HG03039 (cell line): ENCODE results near the gene BRI3BP.
A peak's percentile ranks its signal among the peaks of the same experiment; 100 is the strongest.
"Not testable (repeated sequence)": the region's sequence is repeated elsewhere in the genome, so short reads cannot be mapped to it uniquely, and the experiment has no call there.

Source experiments
- ATAC-seq: cut with Tn5 transposase; IDR thresholded peaks from one replicate; pipeline ENCODE4 v1.9.1; 2021; ENCODE audit warnings: mild to moderate bottlenecking, moderate library complexity; ENCODE audit not compliant: unreplicated experiment

BRI3BP gene

DNA sequence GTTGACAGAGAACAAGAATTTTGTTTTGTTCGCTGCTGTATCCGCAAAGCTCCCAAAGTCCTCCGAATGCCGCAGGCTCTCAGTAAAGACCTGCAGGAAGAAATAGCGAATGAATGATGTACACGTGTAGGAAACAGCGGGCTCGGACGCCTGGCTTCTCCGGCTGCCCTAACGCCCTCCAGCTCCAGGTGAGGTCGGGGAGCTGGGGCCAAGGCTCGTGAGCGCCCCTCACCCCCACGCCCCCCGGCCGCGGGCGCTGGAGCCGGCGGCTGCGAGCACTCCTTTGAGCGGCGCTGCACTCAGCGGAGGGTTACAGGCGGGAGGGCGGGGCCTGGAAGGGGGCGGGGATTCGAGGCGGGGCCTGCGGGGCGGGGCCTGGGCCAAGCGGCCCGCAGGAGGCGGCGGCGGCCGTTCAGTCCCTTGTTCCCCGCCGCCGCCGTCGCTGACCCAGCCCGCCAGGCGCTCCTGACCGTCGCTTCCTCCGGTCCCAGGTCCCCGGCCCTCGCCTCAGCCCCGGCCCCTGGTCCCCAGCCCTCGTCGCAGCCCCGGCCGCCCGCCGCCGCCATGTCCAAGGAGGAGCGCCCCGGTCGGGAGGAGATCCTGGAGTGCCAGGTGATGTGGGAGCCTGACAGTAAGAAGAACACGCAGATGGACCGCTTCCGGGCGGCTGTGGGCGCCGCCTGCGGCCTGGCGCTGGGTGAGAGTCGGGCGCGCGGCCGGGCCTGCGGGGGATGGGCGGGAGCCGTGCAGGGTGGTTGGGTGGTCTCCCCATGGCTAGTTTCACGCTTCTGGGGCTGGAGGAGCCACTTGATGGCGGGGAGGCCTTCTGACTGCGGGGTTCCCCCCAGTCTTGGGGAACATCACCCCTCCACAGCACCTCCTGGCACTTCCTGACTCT, 71.8 kb downstream of the BRI3BP start, which contains the start of gene AACS:
AACS (plus strand) TSS at position 415 of the 898 bp plus-strand sequence; CDS start at position 565, 150 bp downstream.
- peak; percentile 86 for ATAC-seq

DNA sequence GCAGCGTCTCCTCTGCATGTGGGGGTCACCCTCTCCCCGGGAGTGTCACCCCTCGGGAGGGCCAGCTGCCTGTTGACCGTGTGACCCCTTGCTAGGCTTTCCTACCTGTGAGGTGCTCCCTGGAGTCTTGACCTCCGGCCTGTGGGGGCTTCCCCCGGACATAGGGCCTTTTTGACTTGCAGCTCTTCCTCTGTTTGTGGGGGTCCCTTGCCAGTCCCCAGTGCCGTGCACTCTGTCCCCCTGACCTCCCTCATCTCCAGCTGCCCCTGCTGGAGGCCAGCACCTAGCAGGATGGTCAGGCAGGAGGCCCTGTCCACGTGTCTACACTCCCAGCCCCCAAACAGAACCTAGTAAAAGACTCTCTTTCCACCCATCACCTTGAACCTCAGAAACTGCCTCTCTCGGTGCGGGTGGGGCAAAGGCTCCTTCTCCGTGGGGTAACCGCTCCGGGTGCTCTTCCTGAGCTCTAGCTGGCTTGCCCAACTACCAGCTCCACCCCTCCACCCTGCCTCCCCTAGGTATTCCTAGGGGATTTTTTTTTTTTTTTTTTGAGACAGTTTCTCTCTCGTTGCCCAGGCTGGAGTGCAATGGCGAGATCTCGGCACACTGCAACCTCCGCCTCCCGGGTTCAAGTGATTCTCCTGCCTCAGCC, 72.6 kb downstream of the BRI3BP start:
- peak; percentile 4 for ATAC-seq

DNA sequence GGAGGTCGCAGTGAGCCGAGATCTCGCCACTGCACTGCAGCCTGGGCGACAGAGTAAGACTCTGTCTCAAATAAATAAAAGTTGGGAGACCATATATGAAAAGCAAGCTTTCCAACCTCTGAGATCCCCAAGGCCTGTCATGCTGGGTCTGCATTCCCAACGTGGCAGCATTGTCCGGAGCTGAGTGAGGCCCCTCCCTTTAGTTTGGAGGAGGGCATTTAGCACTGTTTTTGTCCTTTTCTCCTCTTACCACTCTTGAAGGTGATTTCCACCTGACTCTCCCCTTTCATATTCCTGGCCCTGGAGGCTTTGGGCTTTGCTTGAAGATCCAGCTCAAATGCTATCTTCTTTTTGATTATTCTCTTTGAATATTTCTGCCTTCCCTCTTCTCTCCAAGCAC, 74.9 kb downstream of the BRI3BP start:
- no peak for ATAC-seq

DNA sequence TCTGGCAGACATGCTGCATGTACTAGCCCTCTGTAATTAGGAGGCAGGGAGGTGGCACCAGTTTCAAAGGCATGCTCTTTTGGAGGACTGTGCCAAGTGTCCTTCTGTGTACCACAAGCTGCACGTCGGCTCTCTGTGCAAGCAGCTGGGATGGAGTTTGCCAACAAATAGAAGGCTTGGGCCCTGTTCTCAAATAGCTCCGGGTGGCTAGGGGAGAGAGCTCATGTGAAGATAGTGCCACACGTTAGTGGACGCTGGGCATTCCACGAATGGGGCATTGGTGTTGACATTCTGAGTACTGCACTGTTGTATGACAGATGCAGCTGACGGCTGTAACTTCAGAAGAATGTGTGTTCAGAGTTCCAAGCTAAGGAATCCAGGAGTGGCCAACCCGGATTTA, 76.2 kb downstream of the BRI3BP start:
- ATAC-seq: no peak

DNA sequence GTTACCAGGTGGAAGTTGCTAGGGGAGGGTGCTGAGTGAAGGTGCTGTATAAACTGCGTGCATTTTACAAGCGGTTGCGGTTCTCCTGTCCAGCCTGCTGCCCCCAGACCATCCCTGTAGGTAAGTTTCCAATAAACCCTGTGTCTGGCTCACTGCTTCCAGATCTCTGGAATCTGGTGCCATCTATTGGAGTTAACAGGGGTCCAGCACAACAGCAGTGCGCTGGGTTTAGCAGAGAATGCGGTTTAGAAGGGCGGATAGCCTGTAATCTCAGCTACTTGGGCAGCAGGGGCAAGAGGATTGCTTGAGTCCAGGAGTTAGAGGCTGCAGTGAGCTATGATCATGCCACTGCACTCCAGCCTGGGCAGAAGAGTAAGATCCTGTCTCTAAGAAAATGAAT, 76.7 kb downstream of the BRI3BP start:
- ATAC-seq: no peak

DNA sequence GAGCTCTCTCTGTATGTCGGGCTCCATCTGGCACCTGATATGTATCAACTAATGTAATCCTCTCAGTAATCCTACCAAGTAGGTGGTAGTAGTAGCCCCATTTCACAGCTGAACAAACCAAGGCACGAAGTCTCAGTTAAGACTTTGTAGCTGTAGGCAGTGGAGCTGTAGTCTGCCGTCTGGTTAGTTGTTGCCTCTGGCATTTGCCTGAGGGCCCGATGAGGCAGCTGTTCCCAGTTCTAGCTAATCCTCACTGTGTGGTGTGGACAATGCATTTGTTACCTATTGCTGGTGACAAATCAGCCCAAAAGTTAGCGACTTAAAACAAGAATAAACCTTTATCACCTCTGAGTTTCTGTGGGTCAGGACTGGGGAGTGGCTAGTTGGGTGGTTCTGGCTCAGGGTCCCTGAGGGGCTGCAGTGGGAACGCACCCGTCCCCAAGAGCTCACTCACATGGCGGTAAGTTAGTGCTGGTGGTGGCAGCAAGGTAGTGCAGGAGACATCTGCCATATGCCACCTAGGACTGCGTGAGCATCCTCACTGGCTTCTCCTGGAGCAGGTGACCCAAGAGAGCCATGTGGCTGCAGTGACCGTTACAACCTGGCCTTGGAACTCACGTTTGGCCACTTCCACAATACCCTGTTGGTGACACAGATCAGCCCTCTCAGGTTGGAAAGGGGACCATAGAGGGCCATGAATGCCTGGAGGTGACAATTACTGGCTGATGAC, 77.4 kb downstream of the BRI3BP start:
- no peak for ATAC-seq

DNA sequence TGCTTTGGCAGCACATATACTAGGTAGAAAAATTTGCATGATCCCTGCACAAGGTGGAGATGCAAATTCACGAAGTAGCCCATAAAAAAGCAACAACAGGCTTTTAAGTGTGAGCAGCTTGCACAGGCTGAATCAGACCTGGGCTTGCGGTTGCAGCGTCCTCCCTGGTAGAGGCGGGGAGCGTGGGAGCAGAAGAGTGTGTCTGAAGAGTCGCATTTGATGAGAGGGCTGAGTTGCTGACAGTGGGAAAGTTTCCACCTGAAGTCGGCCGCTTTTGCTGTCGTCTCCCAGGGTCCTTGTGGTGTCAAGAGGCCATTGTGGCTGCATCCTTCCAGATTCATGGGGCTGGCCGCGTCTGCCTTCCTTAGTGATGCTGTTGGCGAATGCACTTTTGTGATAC, 78.0 kb downstream of the BRI3BP start:
- no peak for ATAC-seq

DNA sequence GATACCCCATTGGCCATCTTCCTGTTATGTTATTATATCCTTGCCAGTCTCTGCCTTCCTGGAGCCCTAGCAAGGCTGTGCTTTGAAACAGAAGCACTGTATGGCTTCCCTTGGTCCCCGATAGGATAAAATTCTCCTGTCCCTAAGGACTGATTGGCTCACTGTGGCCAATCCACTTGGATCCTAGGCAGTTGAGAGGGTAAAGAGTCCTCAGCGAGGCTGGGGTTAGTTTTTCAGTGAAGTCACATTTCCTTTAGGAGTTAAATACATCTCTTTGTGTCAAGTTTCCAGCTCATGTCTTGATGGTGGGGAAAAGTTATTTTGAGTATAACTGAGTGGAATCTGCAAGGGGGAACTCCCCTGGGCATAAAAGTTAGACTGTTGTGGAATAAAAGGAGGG, 79.1 kb downstream of the BRI3BP start:
- ATAC-seq: no peak

DNA sequence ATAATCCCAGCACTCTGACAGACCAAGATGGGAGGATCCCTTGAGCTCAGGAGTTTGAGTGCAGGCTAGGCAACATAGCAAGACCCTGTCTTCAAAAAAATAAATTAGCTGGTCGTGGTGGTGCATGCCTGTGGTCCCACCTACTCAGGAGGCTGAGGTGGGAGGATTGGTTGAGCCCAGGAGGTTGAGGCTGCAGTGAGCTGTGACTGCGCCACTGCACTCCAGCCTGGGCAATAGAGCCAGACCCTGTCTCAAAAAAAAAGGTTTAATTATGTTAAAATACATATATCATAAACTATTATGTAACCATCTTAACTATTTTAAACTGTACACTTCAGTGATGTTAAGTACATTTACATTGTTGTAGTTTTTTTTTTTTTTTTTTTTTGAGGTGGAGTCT, 80.8 kb downstream of the BRI3BP start:
- not testable (repeated sequence) for ATAC-seq

DNA sequence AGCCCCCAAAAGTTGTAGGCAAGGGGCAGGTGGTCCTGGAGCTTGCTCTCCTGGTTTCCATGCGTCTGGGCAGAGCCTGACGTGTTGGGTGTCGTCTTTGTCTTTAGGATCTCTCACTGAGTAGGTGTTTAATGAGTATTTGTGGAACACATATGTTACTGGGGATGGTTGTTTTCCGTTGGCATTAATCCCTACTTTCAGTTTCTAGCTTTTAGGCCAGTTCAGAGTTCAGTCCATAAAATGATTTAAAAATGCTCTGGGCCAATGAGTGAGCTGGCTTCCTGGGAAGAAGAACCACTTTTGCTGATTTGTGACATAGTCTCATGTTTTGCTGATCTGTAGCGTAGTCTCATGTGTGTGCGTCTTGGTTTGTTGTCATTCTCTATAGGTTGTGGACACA, 82.7 kb downstream of the BRI3BP start:
- no peak for ATAC-seq

DNA sequence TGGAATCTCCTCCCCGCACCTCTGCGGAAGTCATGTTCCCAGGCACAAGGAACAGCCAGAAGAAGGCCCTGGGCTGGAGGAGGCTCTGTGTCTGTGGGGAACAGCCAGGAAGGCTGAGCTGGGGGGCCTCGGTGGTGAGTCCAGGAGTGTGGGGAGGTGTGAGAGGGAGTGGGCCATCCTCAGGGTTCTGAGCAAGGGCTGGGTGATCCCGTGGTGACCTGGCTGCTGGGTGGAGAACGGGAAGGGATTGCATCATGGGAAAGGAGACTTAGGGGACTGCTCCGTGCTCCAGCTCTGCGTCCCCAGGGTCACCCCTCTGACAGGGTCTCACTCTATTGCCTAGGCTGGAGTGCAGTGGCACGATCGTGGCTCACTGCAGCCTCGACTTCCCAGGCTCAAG, 85.6 kb downstream of the BRI3BP start:
- ATAC-seq: no peak

DNA sequence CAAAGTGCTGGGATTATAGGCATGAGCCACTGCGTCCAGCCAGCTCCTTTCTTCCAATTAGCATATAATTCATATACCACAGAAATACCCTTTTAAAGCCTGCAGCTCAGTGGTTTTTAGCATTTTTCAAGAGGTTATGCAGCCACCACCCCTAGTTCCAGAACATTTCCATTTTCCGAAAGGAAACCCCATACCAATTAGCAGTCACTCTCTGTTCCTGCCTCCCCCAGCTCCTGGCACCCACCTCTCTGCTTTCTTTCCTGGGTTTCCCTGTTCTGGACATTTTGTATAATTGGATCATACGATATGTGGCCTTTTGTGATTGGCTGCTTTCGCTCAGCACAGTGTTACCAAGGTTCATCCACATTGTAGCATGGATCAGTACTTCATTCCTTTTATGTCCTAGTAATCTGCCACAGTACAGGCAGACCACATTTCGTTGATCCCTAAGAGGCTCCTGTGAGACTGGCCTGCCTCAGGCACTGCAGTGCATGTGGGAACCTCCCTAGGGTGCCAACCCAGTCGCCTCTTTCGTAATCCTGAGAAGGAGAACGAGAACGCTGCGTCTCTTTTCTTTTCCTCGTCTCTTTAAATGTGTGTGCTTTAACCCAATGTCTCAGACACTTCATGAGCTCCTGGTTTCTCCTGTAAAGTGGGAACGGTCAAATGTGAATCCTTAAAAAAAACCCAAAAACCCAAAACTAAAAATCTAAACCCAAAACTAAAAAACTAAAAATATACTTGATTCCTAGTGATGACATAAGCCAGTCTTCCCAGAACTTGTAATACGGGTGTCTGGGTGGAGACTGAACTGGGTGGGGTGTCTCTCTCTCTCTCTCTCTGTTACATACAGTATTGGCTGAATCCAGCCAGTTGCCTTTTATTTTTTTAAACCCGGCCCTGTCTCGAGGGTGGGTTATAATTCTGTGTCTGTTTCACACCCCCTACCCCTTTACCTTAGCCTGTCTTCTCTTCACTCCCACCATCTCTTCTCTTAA, 86.5 kb downstream of the BRI3BP start:
- ATAC-seq: no peak
